Activated naive CD4-positive, alpha-beta T cell treated with anti-CD3 and anti-CD28 coated beads, Interleukin-2, amount 10 ng/mL, durations not matched to agents 7 days and 5 days (primary cell): Measurements from ENCODE around the gene FAAP20.

Experiments
- CTCF ChIA-PET: fragments of 350-600 bp; sonication (Branson Sonifier 250); formaldehyde crosslinking; loops from one replicate; lab custom pipeline; 2021; ENCODE audit warnings: antibody characterized with exemption; lab: Charles Lee
- DNase-seq: peaks from one replicate; pipeline ENCODE4 v3.0.0-alpha.2; 2020
- H3K27ac Mint-ChIP-seq: one replicate; pipeline ENCODE4 v1.8.0; 2021; ENCODE audit warnings: mild to moderate bottlenecking, moderate library complexity, mixed read lengths
- H3K27me3 Mint-ChIP-seq: one replicate; pipeline ENCODE4 v1.8.0; 2021; ENCODE audit warnings: mild to moderate bottlenecking, mixed read lengths
- H3K36me3 Mint-ChIP-seq: one replicate; pipeline ENCODE4 v1.8.0; 2021; ENCODE audit warnings: mixed read lengths
- H3K4me1 Mint-ChIP-seq: one replicate; pipeline ENCODE4 v1.8.0; 2021; ENCODE audit warnings: mixed read lengths
- H3K4me3 Mint-ChIP-seq: one replicate; pipeline ENCODE4 v1.8.0; 2021; ENCODE audit warnings: mild to moderate bottlenecking, moderate library complexity, mixed read lengths
- H3K9me3 Mint-ChIP-seq: one replicate; pipeline ENCODE4 v1.8.0; 2021; ENCODE audit warnings: mixed read lengths

The FAAP20 gene

DNA sequence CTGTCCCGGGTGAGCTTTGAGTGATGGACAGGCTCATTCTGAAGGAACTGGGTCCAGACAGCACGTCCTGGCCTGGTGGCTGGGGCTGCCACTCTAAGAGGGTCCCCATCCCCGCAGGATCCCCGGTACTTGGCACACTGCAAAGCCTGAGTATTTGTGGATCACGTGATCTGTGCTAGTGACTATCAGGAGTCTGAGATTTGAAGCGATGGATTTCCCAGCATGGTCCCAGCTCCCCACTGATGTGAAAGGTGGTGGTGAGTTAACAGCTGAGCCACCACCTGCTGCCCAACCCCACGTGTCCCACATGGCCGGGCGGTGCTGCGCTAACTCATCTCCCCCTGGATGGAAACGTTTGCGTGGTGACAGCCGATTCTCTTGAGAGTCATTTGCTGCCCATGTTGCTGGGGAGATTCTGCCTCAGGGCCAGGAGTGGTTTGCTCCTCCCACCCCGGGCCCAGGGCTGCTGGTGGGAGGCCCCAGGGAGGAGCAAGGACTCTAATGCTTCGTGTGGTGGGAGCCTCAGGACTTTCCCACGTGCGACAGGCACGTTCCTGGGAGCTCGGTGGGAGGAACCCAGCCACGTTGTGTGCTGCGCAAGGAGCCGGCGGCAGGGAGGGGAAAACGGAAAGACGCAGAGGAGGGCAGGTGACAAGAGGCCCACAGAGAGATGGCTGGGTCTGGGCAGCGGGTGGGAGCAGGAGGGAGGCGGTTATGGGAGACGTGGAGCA, 15.1 kb downstream of the FAAP20 start:
- CTCF ChIA-PET = no interaction called here
- Mint-ChIP-seq H3K4me3 (no peak overlapping the region), H3K9me3 (no peaks in the 10 kb centered on the region), H3K27ac (peak overlapping the region; percentile 45), H3K4me1 (peaks cover 2% of the 10 kb centered on the region), H3K36me3 (no peaks in the 10 kb centered on the region), H3K27me3 (no peaks in the 10 kb centered on the region)
- no peak for DNase-seq

DNA sequence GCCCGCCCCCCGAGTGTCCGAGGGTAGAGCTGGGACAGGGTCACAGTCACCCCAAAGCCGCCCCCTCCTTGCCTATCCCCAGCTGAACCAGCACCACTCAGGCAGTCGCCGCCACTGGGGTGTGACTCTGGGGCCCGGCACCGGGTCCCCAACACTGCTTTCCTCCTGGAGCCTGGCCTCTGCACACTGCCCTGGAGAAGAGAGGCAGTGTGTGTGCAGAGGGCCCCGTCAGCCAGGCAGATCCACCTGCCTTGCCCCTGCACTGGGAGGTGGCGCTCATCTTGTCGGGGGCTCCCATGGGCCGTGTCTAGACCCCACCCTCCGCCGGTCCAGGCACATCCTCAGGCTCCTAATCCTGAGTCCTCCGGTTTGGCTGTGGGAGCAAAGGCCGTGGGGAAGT, 15.7 kb downstream of the FAAP20 start:
- CTCF ChIA-PET = no interaction called here
- no peak overlapping the region for H3K27ac Mint-ChIP-seq
- DNase-seq = no peak
- H3K27me3 Mint-ChIP-seq = no peaks in the 10 kb centered on the region
- H3K4me1 Mint-ChIP-seq = peaks cover 2% of the 10 kb centered on the region
- no peaks in the 10 kb centered on the region for H3K9me3 Mint-ChIP-seq
- H3K36me3 Mint-ChIP-seq = no peaks in the 10 kb centered on the region
- H3K4me3 Mint-ChIP-seq = no peak overlapping the region

DNA sequence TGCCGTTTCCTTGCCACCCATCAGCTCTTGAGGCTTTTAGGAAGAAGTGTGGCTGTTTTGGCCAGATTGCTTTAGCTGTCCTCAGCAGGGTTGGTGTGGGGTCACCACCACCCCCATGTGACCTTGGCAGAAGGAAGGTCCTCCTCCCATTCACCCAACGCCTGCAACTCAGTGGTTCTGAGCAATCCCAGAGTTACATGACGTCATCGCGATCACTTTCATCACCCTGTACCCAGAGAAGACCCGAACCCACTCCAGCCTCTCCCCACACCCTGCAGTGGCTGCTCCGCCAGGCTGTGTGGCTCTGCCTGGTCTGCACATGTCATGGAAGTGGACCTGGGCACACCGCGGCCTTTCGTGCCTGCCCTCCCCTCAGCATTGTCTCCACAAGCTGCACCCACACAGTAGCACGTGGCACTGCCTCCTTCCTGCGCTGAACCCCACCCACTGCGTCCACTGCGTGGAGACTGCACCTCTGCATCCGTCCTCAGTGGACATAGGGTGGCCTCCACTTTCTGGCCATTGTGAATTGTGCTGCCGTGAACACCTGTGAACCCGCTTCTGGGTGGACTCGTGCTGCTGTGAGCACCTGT, 16.5 kb downstream of the FAAP20 start:
- Mint-ChIP-seq H3K9me3 (no peaks in the 10 kb centered on the region), H3K4me1 (peaks cover 2% of the 10 kb centered on the region), H3K27ac (no peak overlapping the region), H3K4me3 (no peak overlapping the region), H3K36me3 (no peaks in the 10 kb centered on the region), H3K27me3 (no peaks in the 10 kb centered on the region)
- CTCF ChIA-PET = no interaction called here
- no peak for DNase-seq

DNA sequence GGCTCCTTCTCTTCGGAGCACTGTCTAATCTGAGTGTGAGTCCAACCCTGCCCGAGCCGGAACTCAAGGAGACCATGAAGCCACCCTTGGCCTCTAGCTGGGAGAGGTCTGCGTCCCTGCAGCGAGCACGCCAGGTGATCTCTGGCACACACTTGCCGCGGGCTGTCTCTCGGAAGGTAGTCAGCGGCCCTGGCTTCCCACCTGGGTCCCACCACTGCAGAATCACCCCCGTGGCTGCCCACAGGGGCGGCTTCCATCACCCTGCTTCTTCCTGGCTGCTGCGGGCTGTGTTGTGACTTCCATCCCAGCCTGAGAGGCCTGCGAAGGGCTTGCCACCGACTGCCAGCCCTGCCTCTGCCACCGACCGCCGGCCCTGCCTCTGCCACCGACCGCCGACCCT, 17.0 kb downstream of the FAAP20 start:
- Mint-ChIP-seq H3K27me3 (no peaks in the 10 kb centered on the region), H3K36me3 (no peaks in the 10 kb centered on the region), H3K4me3 (no peak overlapping the region), H3K9me3 (no peaks in the 10 kb centered on the region), H3K4me1 (peaks cover 2% of the 10 kb centered on the region), H3K27ac (no peak overlapping the region)
- DNase-seq = no peak
- CTCF ChIA-PET = interaction anchor here (2.1 kb wide), 1 partner anchor 38 kb away, joined by 6 read pairs; no protein-coding TSS in a partner anchor

DNA sequence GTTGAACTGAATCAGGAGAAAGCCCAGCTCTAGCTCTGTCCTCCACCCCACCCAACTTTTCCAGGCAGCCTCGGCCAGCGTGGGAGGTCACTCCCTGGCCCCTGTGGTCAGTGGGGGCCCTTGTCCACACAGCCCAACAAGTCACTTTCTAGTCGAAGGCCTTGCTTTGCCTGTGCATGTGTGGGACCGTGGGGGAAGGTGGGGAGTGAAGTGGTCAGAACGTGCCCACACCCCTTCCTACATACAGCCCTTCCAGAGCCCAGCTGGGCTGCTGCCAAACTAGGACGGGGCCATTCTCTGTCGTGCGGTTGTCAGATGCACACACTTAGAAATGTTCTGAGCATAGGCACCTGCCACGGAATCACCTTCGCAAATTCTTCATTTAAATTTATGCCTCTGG, 18.0 kb downstream of the FAAP20 start:
- no peak for DNase-seq
- Mint-ChIP-seq H3K4me3 (no peak overlapping the region), H3K4me1 (peaks cover 2% of the 10 kb centered on the region), H3K27me3 (no peaks in the 10 kb centered on the region), H3K9me3 (no peaks in the 10 kb centered on the region), H3K36me3 (no peaks in the 10 kb centered on the region), H3K27ac (no peak overlapping the region)
- CTCF ChIA-PET = interaction anchor here (1.0 to 2.1 kb wide), 3 partner anchors 37 to 216 kb away, joined by 3 to 6 read pairs (median 4); no protein-coding TSS in a partner anchor

DNA sequence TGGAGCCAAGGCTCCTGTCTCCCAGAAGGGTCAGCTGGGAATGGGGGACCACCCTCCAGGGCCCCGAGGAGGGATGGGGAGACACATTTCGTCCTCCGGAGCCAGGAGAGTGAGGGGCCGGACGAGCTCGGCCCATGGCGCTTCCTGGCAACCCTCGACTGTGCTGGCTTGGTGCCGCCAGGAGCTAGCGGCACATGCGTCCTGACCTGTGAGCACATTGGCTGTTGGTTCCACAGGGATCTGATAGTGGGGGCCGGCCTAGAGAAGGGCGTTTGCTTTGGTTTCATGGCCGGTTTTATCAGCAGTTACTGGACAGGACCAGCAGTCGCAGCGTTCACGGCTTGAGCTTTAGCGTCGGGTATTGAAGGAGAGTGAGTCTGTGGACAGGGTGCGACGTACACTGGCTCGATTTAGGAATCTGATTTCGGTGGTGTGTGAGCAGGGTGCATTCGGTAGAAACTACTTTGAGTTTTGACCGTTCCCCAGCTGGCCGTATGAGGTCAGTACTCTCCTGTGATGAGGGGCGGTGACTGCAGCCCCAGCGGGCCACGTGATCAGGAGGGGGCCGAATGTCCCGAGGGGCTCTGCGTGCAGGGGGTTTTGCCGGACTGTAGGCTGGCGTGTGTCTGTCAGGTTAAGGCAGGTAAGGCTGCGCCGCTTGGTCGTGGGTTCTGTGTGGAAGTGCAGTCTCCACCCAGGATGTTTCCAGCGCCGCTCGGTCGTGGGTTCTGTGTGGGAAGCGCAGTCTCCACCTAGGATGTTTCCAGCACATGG, 18.7 kb downstream of the FAAP20 start:
- H3K27ac Mint-ChIP-seq = no peak overlapping the region
- no peaks in the 10 kb centered on the region for H3K9me3 Mint-ChIP-seq
- DNase-seq = no peak
- CTCF ChIA-PET = interaction anchor here (1.0 to 2.8 kb wide), 8 partner anchors 9 to 215 kb away, joined by 3 to 17 read pairs (median 4); partner anchors contain the start of gene FAAP20
- H3K4me1 Mint-ChIP-seq = peaks cover 2% of the 10 kb centered on the region
- no peaks in the 10 kb centered on the region for H3K27me3 Mint-ChIP-seq
- no peak overlapping the region for H3K4me3 Mint-ChIP-seq
- H3K36me3 Mint-ChIP-seq = no peaks in the 10 kb centered on the region

DNA sequence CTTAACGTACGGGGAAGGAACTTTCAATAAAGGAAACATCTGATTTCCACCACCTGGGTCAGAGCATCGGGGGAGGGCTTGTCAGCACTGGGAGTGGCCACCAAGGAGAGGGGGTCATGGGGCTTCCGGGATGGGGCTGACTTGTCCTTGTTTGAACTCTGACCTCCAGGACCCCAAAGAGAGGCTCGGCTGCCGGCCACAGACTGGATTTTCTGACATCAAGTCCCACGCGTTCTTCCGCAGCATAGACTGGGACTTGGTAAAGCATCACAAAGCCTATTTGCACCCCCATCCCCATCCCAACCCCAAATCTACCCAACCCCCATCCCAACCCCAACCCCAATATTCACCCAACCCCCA, 19.5 kb downstream of the FAAP20 start:
- Mint-ChIP-seq H3K4me3 (no peak overlapping the region), H3K36me3 (no peaks in the 10 kb centered on the region)

DNA sequence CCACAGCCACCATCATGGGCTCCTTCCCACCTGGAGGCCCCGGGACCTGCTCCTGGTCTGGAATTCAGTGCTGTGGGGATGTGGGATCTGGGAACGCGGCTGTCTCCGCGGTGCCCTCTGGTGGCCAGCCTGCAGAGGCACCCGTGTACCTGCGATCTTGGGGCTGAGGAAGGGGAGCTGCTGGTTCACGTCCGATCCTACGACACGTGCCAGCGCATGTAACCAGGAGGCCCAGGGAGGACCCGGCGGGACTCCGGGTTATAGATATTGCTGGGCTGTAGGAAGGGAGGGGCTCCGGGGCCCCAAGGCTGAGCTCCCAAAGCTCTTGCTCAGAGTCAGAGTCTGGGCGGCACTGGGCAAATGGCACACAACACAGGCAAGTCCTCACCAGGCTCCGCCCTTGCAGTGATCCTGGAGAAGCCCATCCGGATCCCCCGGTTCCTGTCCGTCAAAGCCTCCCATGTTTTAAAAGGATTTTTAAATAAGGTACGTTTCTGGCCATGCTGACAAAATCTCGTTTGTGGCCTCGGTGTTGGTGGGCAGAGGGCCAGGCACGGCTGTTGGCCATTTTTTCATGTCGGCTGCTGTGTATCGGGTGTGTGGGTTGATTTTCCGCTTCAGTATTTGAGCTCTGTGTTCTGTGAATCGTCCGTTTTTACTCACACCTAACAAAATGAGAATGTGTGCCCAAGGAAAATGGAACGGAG, 20.1 kb downstream of the FAAP20 start:
- no peaks in the 10 kb centered on the region for H3K36me3 Mint-ChIP-seq
- H3K4me1 Mint-ChIP-seq = peaks cover 2% of the 10 kb centered on the region
- no peak overlapping the region for H3K4me3 Mint-ChIP-seq
- no peak overlapping the region for H3K27ac Mint-ChIP-seq
- no peaks in the 10 kb centered on the region for H3K9me3 Mint-ChIP-seq
- no peaks in the 10 kb centered on the region for H3K27me3 Mint-ChIP-seq
- CTCF ChIA-PET = interaction anchor here (0.7 to 2.8 kb wide), 21 partner anchors 9 to 316 kb away, joined by 3 to 17 read pairs (median 5); partner anchors contain the start of gene FAAP20
- DNase-seq = peak; percentile 55

More for the DNA sequence above, 19.5 kb downstream of the FAAP20 start:
- no peak for DNase-seq
- Mint-ChIP-seq H3K4me1 (peaks cover 2% of the 10 kb centered on the region), H3K27me3 (no peaks in the 10 kb centered on the region), H3K9me3 (no peaks in the 10 kb centered on the region), H3K27ac (no peak overlapping the region)
- CTCF ChIA-PET = interaction anchor here (0.7 to 2.8 kb wide), 18 partner anchors 8 to 315 kb away, joined by 3 to 17 read pairs (median 5); partner anchors contain the start of gene FAAP20

DNA sequence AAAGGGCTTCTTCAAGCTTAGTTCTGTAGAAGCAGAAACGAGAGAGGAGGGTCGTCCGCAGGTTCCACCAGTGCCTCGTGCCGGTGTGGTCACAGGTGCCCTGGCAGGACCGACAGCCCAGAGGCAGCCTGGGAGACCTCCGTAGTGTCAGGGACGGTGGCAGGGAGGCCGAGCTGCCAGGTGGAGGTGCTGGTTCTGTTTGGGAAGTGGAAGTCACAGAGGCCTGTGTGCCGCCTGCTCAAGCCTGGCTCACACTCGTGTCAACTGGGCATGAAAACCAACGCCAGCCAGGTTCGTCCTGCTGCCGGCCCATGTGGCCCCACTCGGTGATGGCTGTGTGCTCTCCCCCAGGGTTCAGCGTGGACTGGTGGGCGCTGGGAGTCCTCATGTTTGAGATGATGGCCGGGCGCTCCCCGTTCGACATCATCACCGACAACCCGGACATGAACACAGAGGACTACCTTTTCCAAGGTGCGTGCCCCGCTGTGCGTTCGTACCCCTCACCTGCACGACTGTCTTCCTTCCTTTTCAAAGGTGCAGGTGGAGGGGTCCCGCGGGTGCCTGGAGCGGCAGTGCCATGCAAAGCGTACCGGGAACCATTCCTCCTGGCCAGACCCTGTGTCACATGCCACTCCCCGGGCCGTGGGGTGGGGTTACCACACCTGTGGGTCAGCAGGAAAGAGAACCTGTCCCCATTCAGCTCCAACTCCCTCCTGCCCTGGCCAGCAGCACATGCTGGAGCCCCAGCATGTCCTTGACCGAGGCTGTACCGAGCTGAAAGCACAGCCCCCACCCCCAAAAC, 20.8 kb downstream of the FAAP20 start:
- CTCF ChIA-PET = interaction anchor here (0.6 to 2.8 kb wide), 17 partner anchors 9 to 226 kb away, joined by 3 to 17 read pairs (median 5); partner anchors contain the start of gene FAAP20
- H3K27ac Mint-ChIP-seq = no peak overlapping the region
- no peaks in the 10 kb centered on the region for H3K36me3 Mint-ChIP-seq
- no peaks in the 10 kb centered on the region for H3K9me3 Mint-ChIP-seq
- H3K4me3 Mint-ChIP-seq = no peak overlapping the region
- H3K27me3 Mint-ChIP-seq = no peaks in the 10 kb centered on the region
- peaks cover 2% of the 10 kb centered on the region for H3K4me1 Mint-ChIP-seq
- DNase-seq = no peak

DNA sequence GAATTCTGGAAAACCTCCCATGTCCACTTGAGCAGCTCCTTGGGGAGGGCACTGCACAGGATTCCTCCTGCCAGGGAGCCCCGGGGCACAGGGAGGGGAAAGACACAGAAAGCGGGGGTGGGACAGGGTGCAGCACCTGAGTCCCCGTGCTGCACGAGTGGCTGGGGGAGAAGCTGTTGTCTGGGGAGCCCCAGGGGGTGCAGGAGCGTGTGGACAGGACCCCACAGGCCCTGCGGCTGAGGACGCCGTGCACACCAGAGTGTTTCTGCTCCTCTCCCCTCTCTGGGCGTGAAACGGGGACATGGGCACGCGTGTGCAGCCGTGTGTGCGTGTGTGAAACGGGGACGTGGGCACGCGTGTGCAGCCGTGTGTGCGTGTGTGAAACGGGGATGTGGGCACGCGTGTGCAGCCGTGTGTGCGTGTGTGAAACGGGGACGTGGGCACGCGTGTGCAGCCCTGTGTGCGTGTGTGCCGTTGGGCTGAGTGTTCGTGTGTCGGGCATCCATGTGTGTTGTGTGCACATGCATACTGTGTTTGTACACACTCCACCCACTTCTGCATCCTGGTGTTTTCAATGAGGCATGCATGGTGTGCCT, 21.9 kb downstream of the FAAP20 start:
- CTCF ChIA-PET = interaction anchor here (1.0 to 2.8 kb wide), 4 partner anchors 8 to 209 kb away, joined by 3 to 17 read pairs (median 10); no protein-coding TSS in a partner anchor
- no peak overlapping the region for H3K27ac Mint-ChIP-seq
- no peak overlapping the region for H3K4me3 Mint-ChIP-seq

DNA sequence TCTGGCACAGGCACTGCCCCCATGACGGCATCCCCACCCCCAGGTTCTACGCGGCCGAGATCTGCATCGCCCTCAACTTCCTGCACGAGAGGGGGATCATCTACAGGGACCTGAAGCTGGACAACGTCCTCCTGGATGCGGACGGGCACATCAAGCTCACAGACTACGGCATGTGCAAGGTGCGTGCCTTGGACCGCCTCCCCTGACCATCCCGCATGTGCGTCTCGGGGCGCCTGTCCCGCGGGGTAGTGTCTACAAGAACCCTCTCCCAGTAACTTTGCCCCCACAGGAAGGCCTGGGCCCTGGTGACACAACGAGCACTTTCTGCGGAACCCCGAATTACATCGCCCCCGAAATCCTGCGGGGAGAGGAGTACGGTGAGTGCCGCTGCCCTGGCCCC, 22.6 kb downstream of the FAAP20 start:
- H3K9me3 Mint-ChIP-seq = no peaks in the 10 kb centered on the region
- no peak overlapping the region for H3K27ac Mint-ChIP-seq
- H3K36me3 Mint-ChIP-seq = no peaks in the 10 kb centered on the region
- H3K4me3 Mint-ChIP-seq = no peak overlapping the region
- peaks cover 2% of the 10 kb centered on the region for H3K4me1 Mint-ChIP-seq
- no peaks in the 10 kb centered on the region for H3K27me3 Mint-ChIP-seq
- CTCF ChIA-PET = interaction anchor here (1.0 kb wide), 1 partner anchor 39 kb away, joined by 3 read pairs; no protein-coding TSS in a partner anchor
- DNase-seq = no peak

More for the DNA sequence above, 21.9 kb downstream of the FAAP20 start:
- Mint-ChIP-seq H3K4me1 (peaks cover 2% of the 10 kb centered on the region), H3K9me3 (no peaks in the 10 kb centered on the region), H3K27me3 (no peaks in the 10 kb centered on the region), H3K36me3 (no peaks in the 10 kb centered on the region)
- no peak for DNase-seq

DNA sequence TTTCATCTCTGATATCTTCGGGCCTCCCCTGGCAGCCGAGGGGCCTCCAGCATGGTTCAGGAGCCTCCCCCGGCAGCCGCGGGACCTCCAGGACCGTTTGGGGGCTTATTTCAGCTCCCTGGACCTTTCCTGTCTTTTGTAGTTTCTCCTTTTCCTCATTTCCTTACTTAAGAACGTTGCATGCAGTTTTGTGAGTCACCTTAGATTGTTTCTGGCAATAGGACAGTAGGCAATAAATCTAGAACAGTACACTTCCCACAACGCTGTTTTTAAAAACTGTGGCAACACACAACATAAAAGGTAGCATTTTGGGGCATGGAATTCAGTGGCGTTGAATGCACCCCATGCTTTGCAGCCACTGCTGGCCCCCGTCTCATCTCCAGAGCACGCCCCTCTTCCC, 24.4 kb downstream of the FAAP20 start:
- H3K9me3 Mint-ChIP-seq = no peaks in the 10 kb centered on the region
- DNase-seq = no peak
- no peak overlapping the region for H3K27ac Mint-ChIP-seq
- H3K27me3 Mint-ChIP-seq = no peaks in the 10 kb centered on the region
- no peaks in the 10 kb centered on the region for H3K36me3 Mint-ChIP-seq
- peaks cover 2% of the 10 kb centered on the region for H3K4me1 Mint-ChIP-seq
- no peak overlapping the region for H3K4me3 Mint-ChIP-seq
- CTCF ChIA-PET = no interaction called here
